Loucy (cell line): ENCODE measurements around the gene WDR4.
"Not testable (repeated sequence)": the region's sequence is repeated elsewhere in the genome, so short reads cannot be mapped to it uniquely, and the experiment has no call there.

Experiments
- H2AFZ ChIP-seq: fragments of 200-600 bp; sonication (generic); 2 replicates; pipeline ENCODE4 v1.6.0; 2016; ENCODE audit warnings: antibody characterized with exemption, mild to moderate bottlenecking, low read length, moderate library complexity
- H3F3A ChIP-seq: fragments of 200-600 bp; 2 replicates; pipeline ENCODE4 v1.6.0; 2016; ENCODE audit warnings: antibody characterized with exemption, low read depth, mild to moderate bottlenecking
- H3K27me3 ChIP-seq: fragments of 200-600 bp; sonication (generic); 2 replicates; pipeline ENCODE4 v1.6.1; 2014; ENCODE audit warnings: low read length, mild to moderate bottlenecking; ENCODE audit not compliant: insufficient read depth, poor library complexity, severe bottlenecking
- H3K36me3 ChIP-seq: fragments of 200-600 bp; sonication (generic); 2 replicates; pipeline ENCODE4 v1.6.1; 2016; ENCODE audit warnings: low read length; ENCODE audit not compliant: insufficient read depth
- H3K4me1 ChIP-seq: fragments of 200-600 bp; sonication (generic); 2 replicates; pipeline ENCODE4 v1.5.1; 2014; ENCODE audit warnings: low read length, mild to moderate bottlenecking; ENCODE audit not compliant: insufficient read depth, poor library complexity, severe bottlenecking
- H3K4me2 ChIP-seq: fragments of 200-600 bp; sonication (generic); 2 replicates; pipeline ENCODE4 v1.6.0; 2014; ENCODE audit warnings: antibody characterized with exemption, low read length, low read depth, mild to moderate bottlenecking; ENCODE audit not compliant: poor library complexity, severe bottlenecking
- H3K4me3 ChIP-seq: fragments of 200-600 bp; sonication (generic); 2 replicates; pipeline ENCODE4 v1.5.1; 2014; ENCODE audit warnings: low read length, mild to moderate bottlenecking, mixed read lengths; ENCODE audit not compliant: poor library complexity, severe bottlenecking
- H3K79me2 ChIP-seq: fragments of 200-600 bp; sonication (generic); 2 replicates; pipeline ENCODE4 v1.6.1; 2014; ENCODE audit warnings: low read length; ENCODE audit not compliant: insufficient read depth
- H3K9ac ChIP-seq: fragments of 200-600 bp; sonication (generic); 2 replicates; pipeline ENCODE4 v1.6.0; 2014; ENCODE audit warnings: mild to moderate bottlenecking, low read depth, low read length, moderate library complexity; ENCODE audit not compliant: poor library complexity, severe bottlenecking
- H3K9me2 ChIP-seq: fragments of 200-600 bp; sonication (generic); replicated peaks from 2 replicates; pipeline ENCODE4 v1.6.1; 2016; ENCODE audit warnings: low read depth, low read length, mixed read lengths
- H3K9me3 ChIP-seq: fragments of 200-600 bp; sonication (generic); 2 replicates; pipeline ENCODE4 v1.6.1; 2014; ENCODE audit warnings: mild to moderate bottlenecking, antibody characterized with exemption, low read length, low read depth; ENCODE audit not compliant: insufficient read depth
- H4K20me1 ChIP-seq: fragments of 200-600 bp; sonication (generic); 2 replicates; pipeline ENCODE4 v1.6.0; 2014; ENCODE audit warnings: antibody characterized with exemption, low read length, mild to moderate bottlenecking; ENCODE audit not compliant: insufficient read depth, poor library complexity, severe bottlenecking
- CTCF ChIP-seq: fragments of 200-600 bp; sonication (generic); conservative IDR thresholded peaks from 2 replicates; pipeline ENCODE4 v1.5.1; 2014; ENCODE audit warnings: mild to moderate bottlenecking, antibody characterized with exemption, low read length
- EZH2phosphoT487 ChIP-seq: fragments of 200-600 bp; IDR thresholded peaks from 2 replicates; pipeline ENCODE4 v1.6.1; 2018; ENCODE audit warnings: antibody characterized with exemption, mild to moderate bottlenecking, moderate library complexity, borderline replicate concordance

Gene WDR4

GRCh38 chr21:42833859-42834725 lies 45.2 kb downstream of the WDR4 start:
- no peak overlapping the region for H3K9ac ChIP-seq
- no peaks in the 10 kb centered on the region for H3K27me3 ChIP-seq
- no peaks in the 10 kb centered on the region for H3K9me3 ChIP-seq
- no peaks in the 10 kb centered on the region for H4K20me1 ChIP-seq
- H3F3A ChIP-seq: no peaks in the 10 kb centered on the region
- H3K4me3 ChIP-seq: no peak overlapping the region
- H2AFZ ChIP-seq: no peak overlapping the region
- H3K36me3 ChIP-seq: peaks cover 4% of the 10 kb centered on the region; the same call in 1 of the 2 replicates
- H3K9me2 ChIP-seq: no peaks in the 10 kb centered on the region
- H3K79me2 ChIP-seq: no peaks in the 10 kb centered on the region
- no peak overlapping the region for H3K4me2 ChIP-seq
- TF ChIP-seq CTCF (no peak), EZH2phosphoT487 (no peak)
- peaks cover 5% of the 10 kb centered on the region for H3K4me1 ChIP-seq

- Histone ChIP-seq H3K4me3 (no peak overlapping the region), H3K9ac (no peak overlapping the region), H2AFZ (no peak overlapping the region), H3K27me3 (no peaks in the 10 kb centered on the region), H3K4me1 (peaks cover 5% of the 10 kb centered on the region), H3K4me2 (no peak overlapping the region), H3K9me3 (no peaks in the 10 kb centered on the region), H4K20me1 (no peaks in the 10 kb centered on the region), H3K79me2 (no peaks in the 10 kb centered on the region), H3K36me3 (no peaks in the 10 kb centered on the region; the same call in 1 of the 2 replicates), H3F3A (no peaks in the 10 kb centered on the region), H3K9me2 (no peaks in the 10 kb centered on the region)
- TF ChIP-seq EZH2phosphoT487 (no peak), CTCF (no peak)
Observed at GRCh38 chr21:42833439-42833815, 45.9 kb downstream of the WDR4 start.

- not testable (repeated sequence) for H3K36me3 ChIP-seq, H3K79me2 ChIP-seq, H3K9ac ChIP-seq, H3K9me2 ChIP-seq, H3K4me2 ChIP-seq, H2AFZ ChIP-seq, H3F3A ChIP-seq, H3K27me3 ChIP-seq, H4K20me1 ChIP-seq, H3K9me3 ChIP-seq, H3K4me1 ChIP-seq, H3K4me3 ChIP-seq
Observed at GRCh38 chr21:42832321-42832630, 47.1 kb downstream of the WDR4 start.
